Small intestine (tissue), 7 donors: ENCODE data around the gene MAST4. TPM values are rescaled to one million over a fixed set of nuclear protein-coding genes. Genes with fewer than 3 reads are reported as not detected.

Experiments
- DNase-seq, 2 donors: peaks; one replicate each; pipeline versions ENCODE4 v3.0.0 to v3.0.0-alpha.2; 2013
- FAIRE-seq: peaks from 2 replicates; lab custom pipeline; 2012; peaks lifted over from hg19 to GRCh38; lab: Jason Lieb, UNC
- H3K27ac ChIP-seq, 3 donors: one replicate each; pipeline ENCODE4 v1.5.1; 2013; ENCODE audit warnings: low read length in 2 of 3, mild to moderate bottlenecking in 2 of 3, control low read depth in 1 of 3, inconsistent platforms in 1 of 3, low read depth in 1 of 3, moderate library complexity in 1 of 3
- H3K27me3 ChIP-seq, 3 donors: one replicate each; pipeline ENCODE4 v1.6.1; 2013; ENCODE audit warnings: low read length in 3 of 3, inconsistent platforms in 1 of 3; ENCODE audit not compliant: control insufficient read depth in 3 of 3, insufficient read depth in 3 of 3
- H3K36me3 ChIP-seq, 3 donors: one replicate each; pipeline ENCODE4 v1.6.1; 2013; ENCODE audit warnings: low read length in 3 of 3, inconsistent platforms in 1 of 3, low read depth in 1 of 3, mild to moderate bottlenecking in 1 of 3, moderate library complexity in 1 of 3; ENCODE audit not compliant: control insufficient read depth in 3 of 3, insufficient read depth in 2 of 3
- H3K4me1 ChIP-seq, 3 donors: one replicate each; pipeline ENCODE4 v1.6.1; 2013; ENCODE audit warnings: low read length in 2 of 3, inconsistent platforms in 1 of 3, low read depth in 1 of 3, mild to moderate bottlenecking in 1 of 3, moderate library complexity in 1 of 3; ENCODE audit not compliant: control insufficient read depth in 3 of 3, insufficient read depth in 2 of 3
- H3K4me3 ChIP-seq, 3 donors: one replicate each; pipeline ENCODE4 v1.5.1; 2013; ENCODE audit warnings: low read length in 3 of 3, control low read depth in 1 of 3, inconsistent platforms in 1 of 3, low read depth in 1 of 3, mild to moderate bottlenecking in 1 of 3, moderate library complexity in 1 of 3
- H3K9me3 ChIP-seq, 2 donors: one replicate each; pipeline ENCODE4 v1.6.1; 2013; ENCODE audit warnings: low read depth in 1 of 2, low read length in 1 of 2; ENCODE audit not compliant: control insufficient read depth in 2 of 2, insufficient read depth in 1 of 2
- WGBS, 3 donors: extraction: QIAGEN DNeasy Blood & Tissue Kit; methylation state at CpG; one replicate each; pipeline ENCODE4 v1.1.7; 2013; 5-methylcytosine and 5-hydroxymethylcytosine counted together
- polyA plus RNA-seq, 4 donors: library from polyadenylated mRNA; stranded (reverse) in 3 of 4; unstranded in 1 of 4; fragments of 200-250 nt in 3 of 4; fragments of 120-200 nt in 1 of 4; gene quantifications; one replicate each; pipeline versions ENCODE4 v1.2.1 to v1.2.3, GENCODE V29; 2013
- donor health status: healthy with polysubstance abuse.
- donor health status: control.
- donor health status: control.
- donor health status: Bipolar disorder and iron deficiency.
- donor health status: healthy.

The MAST4 gene
- polyA plus RNA-seq, 4 donors, result 3.0 to 16.4 (median 4.5) TPM

DNA sequence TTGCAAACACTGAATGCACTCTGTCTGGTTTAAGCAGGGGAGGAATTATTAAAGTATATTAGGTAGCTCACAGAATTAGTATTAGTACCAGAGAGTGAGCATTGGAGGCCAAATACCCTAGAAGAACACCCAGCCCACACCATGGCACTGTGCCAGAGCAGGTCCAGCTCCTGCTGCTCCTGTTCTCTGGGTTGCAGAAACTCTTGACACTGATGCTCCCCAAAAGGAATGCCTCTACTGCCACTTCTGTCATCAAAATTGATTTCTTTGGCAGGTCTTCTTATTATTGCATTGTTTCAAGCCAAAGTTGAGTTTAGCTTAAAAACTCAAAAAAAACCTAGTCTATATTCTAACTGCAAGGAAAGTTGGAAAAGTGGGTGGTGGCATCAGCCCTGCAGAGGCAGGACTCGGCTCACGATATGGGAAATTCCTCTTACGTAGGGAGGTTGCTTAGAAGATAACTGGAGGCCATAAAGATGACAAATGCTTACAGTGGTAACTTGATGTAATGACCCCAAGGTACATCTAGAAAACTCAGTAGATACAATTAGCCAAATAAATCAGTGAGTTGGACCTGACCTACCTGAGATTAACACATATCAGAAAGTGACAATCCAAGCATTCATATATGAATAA is 477.0 kb downstream of the MAST4 start:
- H3K27me3 ChIP-seq, result no peaks in the 10 kb centered on the region

DNA sequence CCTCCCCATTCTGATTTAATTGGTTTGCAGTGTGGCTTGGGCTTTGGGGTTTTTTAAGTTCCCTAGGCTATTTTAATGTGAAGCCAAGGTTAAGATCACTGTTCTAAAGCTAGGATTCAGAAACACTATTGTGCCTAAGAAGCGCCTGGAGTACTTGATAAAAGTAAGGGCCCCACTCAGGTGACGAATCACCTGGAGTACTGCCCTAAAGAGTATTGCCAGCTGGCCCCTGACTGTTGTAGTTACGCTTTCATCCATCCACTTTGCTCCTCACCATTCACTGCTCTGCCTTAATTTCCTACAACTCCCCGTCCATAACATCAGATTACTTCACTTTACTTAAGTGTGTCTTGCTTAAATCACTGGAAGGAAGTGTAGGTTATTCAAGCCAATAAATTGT is 481.1 kb downstream of the MAST4 start:
- 93 to 95% (median 94%) methylated on average over 4 of the region's 4 CpGs for WGBS, 3 donors
- H3K9me3 ChIP-seq, result no peaks in the 10 kb centered on the region
- no peak overlapping the region for H3K27ac ChIP-seq
- no peaks in the 10 kb centered on the region for H3K4me1 ChIP-seq
- DNase-seq (no peak), FAIRE-seq (no peak)
- no peaks in the 10 kb centered on the region for H3K27me3 ChIP-seq
- H3K36me3 ChIP-seq, result peaks cover 0 to 2% (median 2%) of the 10 kb centered on the region in 3 donors
- H3K4me3 ChIP-seq, result no peak overlapping the region

More for the DNA sequence above, 477.0 kb downstream of the MAST4 start:
- H3K36me3 ChIP-seq, result peaks cover 0 to 2% (median 2%) of the 10 kb centered on the region in 3 donors
- 55 to 78% (median 73%) methylated on average over 3 of the region's 3 CpGs for WGBS, 3 donors
- no peak overlapping the region for H3K4me3 ChIP-seq
- H3K9me3 ChIP-seq, result no peaks in the 10 kb centered on the region
- H3K4me1 ChIP-seq, result no peaks in the 10 kb centered on the region
- FAIRE-seq (no peak), DNase-seq (peak; percentile 44 to 50)
- H3K27ac ChIP-seq, result peak overlapping the region in 1 of 3 donors; percentile 16

DNA sequence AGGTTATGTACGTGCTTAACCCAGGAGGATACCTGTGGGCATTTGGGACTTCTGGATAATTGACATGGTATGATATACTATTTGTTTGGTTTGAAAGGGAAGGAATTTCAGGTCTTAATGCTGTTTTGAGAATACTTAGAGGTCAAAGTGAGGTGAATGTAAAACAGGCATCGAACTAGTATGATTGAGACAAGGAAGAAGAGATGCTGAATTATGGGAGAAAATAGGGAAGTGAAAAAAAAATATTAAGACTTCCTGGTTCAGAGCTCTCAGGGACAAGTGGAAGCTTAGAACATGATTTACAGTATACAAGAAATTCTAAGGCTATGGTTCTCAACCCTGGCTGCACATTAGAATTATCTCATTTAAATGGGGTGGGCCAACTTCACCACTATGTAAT is 485.1 kb downstream of the MAST4 start:
- Histone ChIP-seq H3K4me1 (peaks cover 0 to 4% (median 3%) of the 10 kb centered on the region in 3 donors), H3K4me3 (no peak overlapping the region), H3K9me3 (no peaks in the 10 kb centered on the region), H3K27me3 (no peaks in the 10 kb centered on the region), H3K27ac (no peak overlapping the region), H3K36me3 (peaks cover 0 to 2% (median 0%) of the 10 kb centered on the region in 3 donors)
- WGBS, 3 donors, result 68 to 75% (median 74%) methylated on average over 2 of the region's 2 CpGs
- FAIRE-seq (no peak), DNase-seq (no peak)

GRCh38 chr5:67082941-67083340 is 486.7 kb downstream of the MAST4 start:
- Histone ChIP-seq H3K9me3 (no peaks in the 10 kb centered on the region), H3K27ac (no peak overlapping the region), H3K4me3 (no peak overlapping the region), H3K4me1 (peaks cover 0 to 4% (median 3%) of the 10 kb centered on the region in 3 donors), H3K36me3 (peaks cover 0 to 2% (median 0%) of the 10 kb centered on the region in 3 donors), H3K27me3 (no peaks in the 10 kb centered on the region)
- DNase-seq (no peak), FAIRE-seq (peak; percentile 44)
- WGBS, 3 donors, result 39 to 51% (median 51%) methylated on average over 1 of the region's 1 CpG

DNA sequence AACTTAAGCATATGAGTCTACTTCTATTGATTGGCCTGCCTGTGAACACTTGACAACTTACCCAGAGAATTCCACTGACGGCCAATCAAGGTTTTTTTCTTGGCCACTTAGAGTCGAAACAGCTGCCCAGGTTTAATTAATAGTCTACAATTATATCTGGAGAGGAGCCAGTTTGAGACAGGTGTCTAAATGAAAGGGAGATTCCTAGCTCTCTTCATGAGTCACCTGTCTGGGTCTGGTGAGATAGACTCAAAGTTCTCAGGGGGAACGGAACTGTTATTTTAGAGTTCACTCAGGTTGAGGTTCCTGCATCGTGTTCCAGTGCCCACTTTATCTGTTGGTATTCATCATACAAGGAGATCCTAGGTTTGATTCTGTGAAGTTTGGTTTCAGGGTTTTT is 489.4 kb downstream of the MAST4 start:
- H3K4me1 ChIP-seq, result peaks cover 0 to 4% (median 3%) of the 10 kb centered on the region in 3 donors
- DNase-seq, result peak in 1 of 2 donors; percentile 44
- peaks cover 0 to 2% (median 0%) of the 10 kb centered on the region in 3 donors for H3K36me3 ChIP-seq
- H3K27me3 ChIP-seq, result no peaks in the 10 kb centered on the region
- no peak for FAIRE-seq
- no peaks in the 10 kb centered on the region for H3K9me3 ChIP-seq
- H3K27ac ChIP-seq, result no peak overlapping the region
- 17 to 51% (median 31%) methylated on average over 4 of the region's 4 CpGs for WGBS, 3 donors
- no peak overlapping the region for H3K4me3 ChIP-seq

DNA sequence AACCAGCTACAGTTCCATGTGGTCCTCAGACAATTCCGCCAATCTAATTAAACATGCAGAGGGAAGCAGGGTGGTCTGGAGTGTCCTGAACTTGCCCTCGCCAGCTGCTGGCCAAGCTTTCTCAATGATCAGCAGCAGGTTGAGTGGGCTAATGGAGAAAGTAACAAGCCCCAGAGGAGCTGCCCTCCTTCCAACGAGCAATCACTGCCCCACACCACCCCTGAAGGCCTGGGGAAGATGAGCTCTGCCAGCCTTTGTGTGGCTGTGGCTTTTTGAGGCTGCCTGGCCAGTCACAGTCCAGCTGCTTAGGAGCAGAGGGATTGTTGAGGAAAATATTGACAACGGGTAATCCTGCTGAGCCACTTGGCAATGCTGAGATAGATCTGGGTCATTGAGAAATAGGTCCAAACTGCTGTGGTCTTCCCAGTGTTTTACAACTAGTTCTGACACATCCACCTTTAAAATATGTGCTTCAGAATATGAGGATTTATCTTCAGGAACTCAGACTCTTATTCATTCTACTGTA is 493.1 kb downstream of the MAST4 start:
- Histone ChIP-seq H3K9me3 (no peaks in the 10 kb centered on the region), H3K36me3 (no peaks in the 10 kb centered on the region), H3K4me1 (peaks cover 0 to 4% (median 0%) of the 10 kb centered on the region in 3 donors), H3K4me3 (no peak overlapping the region), H3K27ac (peak overlapping the region in 1 of 3 donors; percentile 50), H3K27me3 (no peaks in the 10 kb centered on the region)
- DNase-seq (no peak), FAIRE-seq (no peak)
- WGBS, 3 donors, result 70 to 77% (median 72%) methylated on average over 4 of the region's 4 CpGs

- Histone ChIP-seq H3K27me3 (no peaks in the 10 kb centered on the region), H3K4me1 (peaks cover 0 to 9% (median 7%) of the 10 kb centered on the region in 3 donors), H3K4me3 (no peak overlapping the region), H3K36me3 (no peaks in the 10 kb centered on the region), H3K9me3 (no peaks in the 10 kb centered on the region), H3K27ac (no peak overlapping the region)
- DNase-seq (no peak), FAIRE-seq (no peak)
- 74 to 98% (median 81%) methylated on average over 2 of the region's 2 CpGs for WGBS, 3 donors
Observed at GRCh38 chr5:67090040-67090439, 493.8 kb downstream of the MAST4 start.

GRCh38 chr5:67090593-67090992 is 494.4 kb downstream of the MAST4 start:
- H3K4me1 ChIP-seq, result peaks cover 0 to 11% (median 7%) of the 10 kb centered on the region in 3 donors
- H3K9me3 ChIP-seq, result no peaks in the 10 kb centered on the region
- DNase-seq (no peak), FAIRE-seq (no peak)
- H3K36me3 ChIP-seq, result no peaks in the 10 kb centered on the region
- H3K27ac ChIP-seq, result no peak overlapping the region
- H3K27me3 ChIP-seq, result no peaks in the 10 kb centered on the region
- 94 to 98% (median 94%) methylated on average over 5 of the region's 5 CpGs for WGBS, 3 donors
- no peak overlapping the region for H3K4me3 ChIP-seq
